ENCODE measurements around the gene UXS1. TPM values are rescaled to one million over a fixed set of nuclear protein-coding genes. Genes with fewer than 3 reads are reported as not detected.

The UXS1 gene
- total RNA-seq, 1 donor from 2014 or later: 49.2 TPM

DNA sequence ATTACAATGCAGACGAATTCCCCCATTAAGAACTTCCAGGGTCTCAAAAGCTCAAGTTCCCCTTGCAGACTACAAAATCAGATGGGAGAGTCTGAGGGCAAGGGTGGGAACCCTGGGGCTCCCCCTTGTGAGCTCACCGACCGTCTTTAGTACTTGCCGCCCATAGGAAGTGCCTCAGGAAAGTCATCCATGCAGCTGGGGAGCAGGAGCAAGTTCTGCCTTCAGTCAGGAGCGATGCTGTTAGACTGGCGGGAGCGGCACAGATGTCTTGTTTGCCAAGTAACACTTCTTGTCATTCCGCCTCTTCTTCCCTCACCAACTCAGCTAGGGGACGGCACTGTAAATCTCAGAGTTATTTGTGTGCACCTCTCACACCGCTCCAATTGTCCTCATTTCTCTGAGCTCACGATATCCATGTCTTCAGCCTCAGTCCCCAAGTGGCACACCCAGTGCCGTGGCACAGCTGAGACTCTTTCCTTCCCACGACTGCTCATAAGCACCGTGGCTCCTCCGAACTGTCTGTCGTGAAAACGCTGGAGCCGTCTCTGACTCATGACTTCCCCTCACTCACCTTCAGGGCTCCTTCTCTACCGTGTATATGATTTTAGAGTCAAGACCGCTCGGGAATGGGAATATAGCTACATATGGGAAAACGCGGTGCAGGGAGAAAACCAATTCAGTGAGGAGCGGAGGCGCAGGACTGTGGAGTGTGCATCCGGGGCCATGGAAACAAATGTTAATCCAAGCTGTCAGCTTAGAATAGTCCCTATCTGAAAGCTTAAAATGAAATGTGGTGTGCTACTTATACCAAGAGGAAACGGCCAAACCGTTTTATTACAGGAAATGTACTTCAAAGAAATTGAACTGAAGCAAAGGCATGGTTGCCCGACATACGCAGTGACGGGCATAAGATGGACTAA lies 34.0 kb downstream of the UXS1 start:
- Histone ChIP-seq H3K27me3 (ENCODE audit: insufficient read depth, low read length) (no peaks in the 10 kb centered on the region), H3K4me3 (ENCODE audit: insufficient read depth, low read depth, low read length) (no peak overlapping the region), H3K4me1 (ENCODE audit: insufficient read depth, low read length) (peaks cover 10% of the 10 kb centered on the region), H2AFZ (ENCODE audit: low read depth, low read length) (no peak overlapping the region), H4K20me1 (ENCODE audit: insufficient read depth, low read length) (peaks cover 16% of the 10 kb centered on the region), H3K9me3 (ENCODE audit: insufficient read depth, low read depth, low read length) (no peaks in the 10 kb centered on the region), H3K9ac (ENCODE audit: low read length) (no peak overlapping the region), H3K4me2 (ENCODE audit: low read length) (no peak overlapping the region), H3K79me2 (ENCODE audit: insufficient read depth, low read length) (no peaks in the 10 kb centered on the region), H3K36me3 (ENCODE audit: insufficient read depth, low read length) (peaks cover 5% of the 10 kb centered on the region), H3K27ac (ENCODE audit: low read depth, low read length) (no peak overlapping the region)
- FAIRE-seq: no peak
- Mint-ChIP-seq H3K27me3 (ENCODE audit: low read depth, unreplicated experiment) (no peaks in the 10 kb centered on the region), H3K27ac (ENCODE audit: unreplicated experiment) (no peak overlapping the region), H3K9me3 (ENCODE audit: unreplicated experiment) (no peaks in the 10 kb centered on the region), H3K4me1 (ENCODE audit: low read depth, unreplicated experiment) (peaks cover 25% of the 10 kb centered on the region), H3K4me3 (ENCODE audit: unreplicated experiment) (no peak overlapping the region), H3K36me3 (ENCODE audit: low read depth, unreplicated experiment) (peaks cover 20% of the 10 kb centered on the region)
- no peak for DNase-seq (ENCODE audit: low read depth)
- no peak for TF ChIP-seq EZH2 (IDR thresholded peaks at IDR 0.05; ENCODE audit: insufficient read depth, low read length)
- TF ChIP-seq, protein P1, sequence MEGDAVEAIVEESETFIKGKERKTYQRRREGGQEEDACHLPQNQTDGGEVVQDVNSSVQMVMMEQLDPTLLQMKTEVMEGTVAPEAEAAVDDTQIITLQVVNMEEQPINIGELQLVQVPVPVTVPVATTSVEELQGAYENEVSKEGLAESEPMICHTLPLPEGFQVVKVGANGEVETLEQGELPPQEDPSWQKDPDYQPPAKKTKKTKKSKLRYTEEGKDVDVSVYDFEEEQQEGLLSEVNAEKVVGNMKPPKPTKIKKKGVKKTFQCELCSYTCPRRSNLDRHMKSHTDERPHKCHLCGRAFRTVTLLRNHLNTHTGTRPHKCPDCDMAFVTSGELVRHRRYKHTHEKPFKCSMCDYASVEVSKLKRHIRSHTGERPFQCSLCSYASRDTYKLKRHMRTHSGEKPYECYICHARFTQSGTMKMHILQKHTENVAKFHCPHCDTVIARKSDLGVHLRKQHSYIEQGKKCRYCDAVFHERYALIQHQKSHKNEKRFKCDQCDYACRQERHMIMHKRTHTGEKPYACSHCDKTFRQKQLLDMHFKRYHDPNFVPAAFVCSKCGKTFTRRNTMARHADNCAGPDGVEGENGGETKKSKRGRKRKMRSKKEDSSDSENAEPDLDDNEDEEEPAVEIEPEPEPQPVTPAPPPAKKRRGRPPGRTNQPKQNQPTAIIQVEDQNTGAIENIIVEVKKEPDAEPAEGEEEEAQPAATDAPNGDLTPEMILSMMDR (IDR thresholded peaks at IDR 0.05; ENCODE audit: insufficient read depth, low read depth, low read length): no peak

DNA sequence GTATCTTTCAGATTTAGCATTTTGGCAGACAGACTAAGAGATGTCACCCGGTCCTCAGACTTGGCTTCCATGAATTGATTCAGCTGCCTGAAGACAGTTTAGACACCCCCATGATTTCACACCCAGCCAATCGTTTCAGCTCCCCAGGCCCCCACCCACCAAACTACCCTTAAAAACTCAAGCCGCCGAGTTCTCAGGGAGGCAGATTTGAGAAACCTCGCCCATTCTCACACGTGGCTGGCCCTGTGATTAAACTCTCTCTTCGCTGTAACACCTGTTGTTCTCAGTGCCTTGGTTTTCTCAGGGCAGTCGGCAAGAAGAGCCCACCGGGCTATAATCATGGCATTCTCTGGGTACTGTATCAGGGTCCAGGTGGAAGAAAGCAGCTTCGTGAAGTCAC lies 35.2 kb downstream of the UXS1 start:
- H4K20me1 ChIP-seq (ENCODE audit: insufficient read depth, low read length): peaks cover 6% of the 10 kb centered on the region
- H3K27ac Mint-ChIP-seq (ENCODE audit: unreplicated experiment): no peak overlapping the region
- no peaks in the 10 kb centered on the region for H3K27me3 ChIP-seq (ENCODE audit: insufficient read depth, low read length)
- H3K4me1 Mint-ChIP-seq (ENCODE audit: low read depth, unreplicated experiment): peaks cover 14% of the 10 kb centered on the region
- H3K9me3 ChIP-seq (ENCODE audit: insufficient read depth, low read depth, low read length): no peaks in the 10 kb centered on the region
- peaks cover 4% of the 10 kb centered on the region for H3K9me3 Mint-ChIP-seq (ENCODE audit: unreplicated experiment)
- FAIRE-seq (no peak), DNase-seq (ENCODE audit: low read depth) (no peak)
- no peaks in the 10 kb centered on the region for H3K27me3 Mint-ChIP-seq (ENCODE audit: low read depth, unreplicated experiment)
- H3K36me3 ChIP-seq (ENCODE audit: insufficient read depth, low read length): peaks cover 7% of the 10 kb centered on the region
- no peak overlapping the region for H3K4me3 Mint-ChIP-seq (ENCODE audit: unreplicated experiment)
- TF ChIP-seq, protein P1 (IDR thresholded peaks at IDR 0.05; ENCODE audit: insufficient read depth, low read depth, low read length): no peak
- no peak overlapping the region for H3K27ac ChIP-seq (ENCODE audit: low read depth, low read length)
- H3K4me3 ChIP-seq (ENCODE audit: insufficient read depth, low read depth, low read length): no peak overlapping the region
- H3K79me2 ChIP-seq (ENCODE audit: insufficient read depth, low read length): no peaks in the 10 kb centered on the region
- peaks cover 10% of the 10 kb centered on the region for H3K4me1 ChIP-seq (ENCODE audit: insufficient read depth, low read length)
- H3K36me3 Mint-ChIP-seq (ENCODE audit: low read depth, unreplicated experiment): peaks cover 31% of the 10 kb centered on the region
- no peak overlapping the region for H2AFZ ChIP-seq (ENCODE audit: low read depth, low read length)
- no peak overlapping the region for H3K9ac ChIP-seq (ENCODE audit: low read length)
- H3K4me2 ChIP-seq (ENCODE audit: low read length): no peak overlapping the region

DNA sequence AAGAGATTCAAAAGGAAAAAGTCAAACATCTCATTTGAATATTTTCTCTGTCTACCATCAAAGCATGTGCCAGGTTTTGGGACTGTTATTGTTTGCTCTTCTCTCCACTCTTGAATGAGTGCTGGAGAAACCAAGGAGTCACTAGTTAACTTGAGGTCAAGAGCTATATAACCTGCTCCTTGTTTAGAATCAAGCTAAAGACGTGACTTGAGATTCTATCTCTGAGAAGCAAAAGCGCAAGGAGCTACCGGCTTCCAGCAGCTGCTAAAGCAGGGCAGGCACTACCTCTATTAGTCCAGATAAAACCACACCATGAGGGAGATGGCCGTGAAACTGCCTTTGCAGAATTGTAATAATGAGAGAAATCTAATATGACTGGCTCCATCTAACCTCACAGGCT lies 36.0 kb downstream of the UXS1 start:
- FAIRE-seq (no peak), DNase-seq (ENCODE audit: low read depth) (no peak)
- Histone ChIP-seq H3K79me2 (ENCODE audit: insufficient read depth, low read length) (no peaks in the 10 kb centered on the region), H3K27me3 (ENCODE audit: insufficient read depth, low read length) (no peaks in the 10 kb centered on the region), H3K27ac (ENCODE audit: low read depth, low read length) (no peak overlapping the region), H3K4me3 (ENCODE audit: insufficient read depth, low read depth, low read length) (no peak overlapping the region), H3K4me1 (ENCODE audit: insufficient read depth, low read length) (peaks cover 10% of the 10 kb centered on the region), H4K20me1 (ENCODE audit: insufficient read depth, low read length) (peaks cover 4% of the 10 kb centered on the region), H3K36me3 (ENCODE audit: insufficient read depth, low read length) (peaks cover 7% of the 10 kb centered on the region), H3K4me2 (ENCODE audit: low read length) (no peak overlapping the region), H3K9ac (ENCODE audit: low read length) (no peak overlapping the region), H3K9me3 (ENCODE audit: insufficient read depth, low read depth, low read length) (no peaks in the 10 kb centered on the region), H2AFZ (ENCODE audit: low read depth, low read length) (no peak overlapping the region)
- no peak overlapping the region for H3K4me3 Mint-ChIP-seq (ENCODE audit: unreplicated experiment)
- no peaks in the 10 kb centered on the region for H3K27me3 Mint-ChIP-seq (ENCODE audit: low read depth, unreplicated experiment)
- H3K27ac Mint-ChIP-seq (ENCODE audit: unreplicated experiment): no peak overlapping the region
- TF ChIP-seq EZH2 (IDR thresholded peaks at IDR 0.05; ENCODE audit: insufficient read depth, low read length): no peak
- TF ChIP-seq, protein P1 (IDR thresholded peaks at IDR 0.05; ENCODE audit: insufficient read depth, low read depth, low read length): no peak
- peaks cover 33% of the 10 kb centered on the region for H3K36me3 Mint-ChIP-seq (ENCODE audit: low read depth, unreplicated experiment)
- H3K4me1 Mint-ChIP-seq (ENCODE audit: low read depth, unreplicated experiment): peaks cover 12% of the 10 kb centered on the region
- peaks cover 11% of the 10 kb centered on the region for H3K9me3 Mint-ChIP-seq (ENCODE audit: unreplicated experiment)
